Measurements from ENCODE around the gene SATB1. TPM values are rescaled to one million over a fixed set of nuclear protein-coding genes. Genes with fewer than 3 reads are reported as not detected.

Gene SATB1
- polyA plus RNA-seq, 2 of the 4 experiments (the other 2 are of a cell fraction) = 0.05 TPM; not detected in 1

GRCh38 chr3:18409266-18409665, 15.9 kb downstream of the SATB1 start:
- WGBS (ENCODE audit: missing lambda C conversion rate) = 24% methylated on average over 2 of the region's 2 CpGs
- DNase-seq (ENCODE audit: low read depth in 1 of 2, low spot score in 1 of 2) (no peak), FAIRE-seq (no peak), ATAC-seq (no peak)
- no peaks in the 10 kb centered on the region for H3K9me3 ChIP-seq
- ChIA-PET CTCF (interaction anchor here (1.6 kb wide), 1 partner anchor 20 kb away, joined by 8 read pairs; no protein-coding TSS in a partner anchor), POLR2A (no interaction called here)
- no peak overlapping the region for H3K4me3 ChIP-seq
- no peak overlapping the region for H3K27ac ChIP-seq
- no peaks in the 10 kb centered on the region for H3K4me1 ChIP-seq
- TF ChIP-seq, protein P1, sequence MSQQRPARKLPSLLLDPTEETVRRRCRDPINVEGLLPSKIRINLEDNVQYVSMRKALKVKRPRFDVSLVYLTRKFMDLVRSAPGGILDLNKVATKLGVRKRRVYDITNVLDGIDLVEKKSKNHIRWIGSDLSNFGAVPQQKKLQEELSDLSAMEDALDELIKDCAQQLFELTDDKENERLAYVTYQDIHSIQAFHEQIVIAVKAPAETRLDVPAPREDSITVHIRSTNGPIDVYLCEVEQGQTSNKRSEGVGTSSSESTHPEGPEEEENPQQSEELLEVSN (IDR thresholded peaks at IDR 0.05; ENCODE audit: borderline replicate concordance, low read depth) = no peak
- TF ChIP-seq SMC3 (IDR thresholded peaks at IDR 0.05) = no peak
- TF ChIP-seq ATOH8 (CRISPR knock-in tag; IDR thresholded peaks at IDR 0.05; ENCODE audit: low read depth) = no peak
- TF ChIP-seq PBX3 (IDR thresholded peaks at IDR 0.05) = no peak
- no peak for TF ChIP-seq HOXA7 (CRISPR knock-in tag; IDR thresholded peaks at IDR 0.05)
- no peak overlapping the region for H3K4me2 ChIP-seq

DNA sequence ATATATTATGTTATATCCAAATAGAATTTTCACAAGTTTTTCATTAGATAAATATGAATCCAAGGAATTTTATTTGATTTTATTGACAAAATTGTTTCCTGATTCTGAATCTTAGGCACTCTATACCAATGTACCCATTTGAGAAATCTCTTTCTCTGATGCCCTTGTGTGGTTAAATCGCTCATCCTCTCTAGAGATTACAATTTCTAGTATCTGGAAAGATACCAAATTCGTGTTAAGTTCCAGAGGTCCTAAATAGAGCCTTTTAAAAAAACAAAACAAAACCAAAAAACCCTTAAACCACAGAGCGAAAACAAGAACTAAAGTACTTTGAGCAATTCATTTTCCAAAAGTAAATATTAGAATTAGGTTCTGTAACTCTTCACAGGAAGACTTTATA, 20.0 kb downstream of the SATB1 start:
- Histone ChIP-seq H3K4me1 (no peaks in the 10 kb centered on the region), H3K4me3 (no peak overlapping the region), H3K27ac (no peak overlapping the region), H3K9me3 (no peaks in the 10 kb centered on the region), H3K4me2 (no peak overlapping the region)
- FAIRE-seq (no peak), ATAC-seq (no peak), DNase-seq (ENCODE audit: low read depth in 1 of 2, low spot score in 1 of 2) (no peak)
- TF ChIP-seq KDM1A (IDR thresholded peaks at IDR 0.05; ENCODE audit: low read depth) = no peak
- TF ChIP-seq GATA3 (IDR thresholded peaks at IDR 0.05; ENCODE audit: borderline replicate concordance) = no peak
- TF ChIP-seq HOXB5 (CRISPR knock-in tag; IDR thresholded peaks at IDR 0.05) = no peak
- CTCF ChIA-PET = no interaction called here
- POLR2A ChIA-PET = no interaction called here
- 18% methylated on average over 3 of the region's 3 CpGs for WGBS (ENCODE audit: missing lambda C conversion rate)

- FAIRE-seq (no peak), ATAC-seq (no peak), DNase-seq (ENCODE audit: low read depth in 1 of 2, low spot score in 1 of 2) (no peak)
- CTCF ChIA-PET = no interaction called here
- H3K4me2 ChIP-seq = no peak overlapping the region
- POLR2A ChIA-PET = no interaction called here
- no peak overlapping the region for H3K4me3 ChIP-seq
- H3K27ac ChIP-seq = no peak overlapping the region
- TF ChIP-seq SREBF2 (IDR thresholded peaks at IDR 0.05) (no peak), MAFK (IDR thresholded peaks at IDR 0.05; ENCODE audit: partially characterized antibody) (no peak), ESRRA (IDR thresholded peaks at IDR 0.05; ENCODE audit: borderline replicate concordance, low read length) (no peak), ATOH8 (CRISPR knock-in tag; IDR thresholded peaks at IDR 0.05; ENCODE audit: low read depth) (no peak), MAX (IDR thresholded peaks at IDR 0.05) (no peak), PBX3 (IDR thresholded peaks at IDR 0.05) (no peak), ZSCAN20 (CRISPR knock-in tag; IDR thresholded peaks at IDR 0.05) (no peak), MYC (IDR thresholded peaks at IDR 0.05; ENCODE audit: borderline replicate concordance, low read length) (no peak), CBX2 (IDR thresholded peaks at IDR 0.05; ENCODE audit: borderline replicate concordance, low read depth) (no peak), RAD21 (conservative IDR thresholded peaks at IDR 0.05 in 1 of 2, IDR thresholded peaks at IDR 0.05 in 1 of 2) (no peak), RCOR1 (IDR thresholded peaks at IDR 0.05; ENCODE audit: low read depth, low read length) (no peak), JUN (IDR thresholded peaks at IDR 0.05) (no peak), FOSL2 (IDR thresholded peaks at IDR 0.05) (no peak), FOSL2 (CRISPR knock-in tag; IDR thresholded peaks at IDR 0.05) (no peak), RNF2 (IDR thresholded peaks at IDR 0.05; ENCODE audit: borderline replicate concordance, low read depth) (no peak), EP300 (IDR thresholded peaks at IDR 0.05) (no peak)
- H3K9me3 ChIP-seq = no peaks in the 10 kb centered on the region
- no peaks in the 10 kb centered on the region for H3K4me1 ChIP-seq
- 7% methylated on average over 2 of the region's 2 CpGs for whole genome bisulfite sequencing (ENCODE audit: missing lambda C conversion rate)
Observed at GRCh38 chr3:18403061-18403460, 22.1 kb downstream of the SATB1 start.
